GF-D8 (cell line): ENCODE results near the gene CSPG4.
"Not testable (repeated sequence)": the region's sequence is repeated elsewhere in the genome, so short reads cannot be mapped to it uniquely, and the experiment has no call there.

Experiments used
- DNase-seq: peaks from one replicate; lab custom pipeline; 2025; lab: John Stamatoyannopoulos, UW

CSPG4 gene

DNA sequence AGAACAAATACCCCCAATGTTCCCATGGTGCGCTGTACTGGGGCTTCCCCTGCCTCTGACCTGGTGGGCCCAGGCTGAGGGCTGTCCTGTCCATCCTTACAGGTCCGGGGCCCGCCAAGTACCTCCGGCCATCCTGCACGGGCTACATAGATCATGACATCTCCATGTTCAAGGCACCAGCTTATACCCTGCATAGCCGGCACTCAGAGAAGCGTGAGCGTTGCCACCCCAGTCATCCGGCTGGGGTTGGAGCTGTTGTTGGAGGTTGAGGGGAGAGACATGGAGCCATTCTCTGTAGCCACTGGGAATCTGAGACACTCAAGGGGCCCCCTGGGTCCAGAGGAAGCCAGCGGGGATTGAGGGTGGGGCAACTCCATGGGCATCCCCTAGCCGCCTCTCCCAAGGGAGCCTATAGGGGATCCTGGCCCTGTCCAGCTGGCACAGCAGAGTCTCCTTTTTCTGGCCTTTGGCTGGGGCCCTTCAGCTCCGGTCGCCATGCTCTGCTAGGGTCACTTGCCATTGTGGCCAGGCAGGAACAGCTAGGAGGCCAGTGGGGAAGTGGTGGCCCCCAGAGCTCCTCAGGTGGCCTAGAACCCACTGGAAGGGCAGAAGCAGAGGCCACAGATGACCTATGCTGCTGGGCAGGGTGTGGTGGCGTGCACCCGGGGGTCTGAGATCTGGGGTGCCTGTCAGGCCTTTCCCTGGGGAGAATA is 12.5 kb upstream of the CSPG4 start:
- DNase-seq, result no peak

DNA sequence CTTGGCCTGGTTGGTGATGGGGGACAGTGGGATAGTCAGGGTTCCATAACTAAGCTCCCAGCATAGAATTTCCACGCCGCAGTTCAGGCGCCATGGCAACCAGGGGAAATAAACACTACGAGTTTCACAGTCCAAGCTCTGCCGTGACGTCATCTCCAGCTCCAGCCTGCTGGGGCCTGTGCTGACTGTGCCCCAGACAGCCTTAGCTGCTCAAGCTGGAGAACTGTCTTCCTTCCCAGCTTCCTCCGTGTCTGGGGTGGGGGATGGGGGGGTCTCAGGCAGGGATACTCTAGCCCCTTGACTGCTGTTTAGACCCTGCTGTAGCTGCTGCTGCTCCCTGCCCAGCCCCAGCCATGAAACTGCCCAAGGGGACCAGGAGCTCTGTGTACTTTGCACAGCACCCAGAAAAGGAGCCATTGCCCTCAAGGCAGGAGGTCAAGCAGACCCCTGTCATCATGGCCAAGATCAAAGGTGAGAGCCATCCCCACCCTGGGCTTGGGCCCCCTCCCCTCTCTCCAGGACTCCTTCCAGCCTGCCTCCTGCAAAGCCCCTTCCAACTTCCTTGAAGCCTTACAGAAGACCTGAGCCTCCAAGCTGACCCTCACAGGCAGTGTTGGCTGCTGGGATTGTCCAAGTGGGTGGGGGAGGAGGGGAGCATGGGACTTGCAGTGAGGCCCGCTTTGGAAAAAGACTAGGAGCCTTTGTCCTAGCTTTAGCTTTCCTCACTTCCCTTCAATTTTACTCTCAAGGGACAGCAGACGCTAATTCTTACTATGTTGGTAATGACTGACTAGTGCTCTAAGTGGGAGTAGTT is 11.4 kb upstream of the CSPG4 start:
- no peak for DNase-seq

- DNase-seq, result no peak
These were observed 10.7 kb upstream of the CSPG4 start for GRCh38 chr15:75723171-75723846.

DNA sequence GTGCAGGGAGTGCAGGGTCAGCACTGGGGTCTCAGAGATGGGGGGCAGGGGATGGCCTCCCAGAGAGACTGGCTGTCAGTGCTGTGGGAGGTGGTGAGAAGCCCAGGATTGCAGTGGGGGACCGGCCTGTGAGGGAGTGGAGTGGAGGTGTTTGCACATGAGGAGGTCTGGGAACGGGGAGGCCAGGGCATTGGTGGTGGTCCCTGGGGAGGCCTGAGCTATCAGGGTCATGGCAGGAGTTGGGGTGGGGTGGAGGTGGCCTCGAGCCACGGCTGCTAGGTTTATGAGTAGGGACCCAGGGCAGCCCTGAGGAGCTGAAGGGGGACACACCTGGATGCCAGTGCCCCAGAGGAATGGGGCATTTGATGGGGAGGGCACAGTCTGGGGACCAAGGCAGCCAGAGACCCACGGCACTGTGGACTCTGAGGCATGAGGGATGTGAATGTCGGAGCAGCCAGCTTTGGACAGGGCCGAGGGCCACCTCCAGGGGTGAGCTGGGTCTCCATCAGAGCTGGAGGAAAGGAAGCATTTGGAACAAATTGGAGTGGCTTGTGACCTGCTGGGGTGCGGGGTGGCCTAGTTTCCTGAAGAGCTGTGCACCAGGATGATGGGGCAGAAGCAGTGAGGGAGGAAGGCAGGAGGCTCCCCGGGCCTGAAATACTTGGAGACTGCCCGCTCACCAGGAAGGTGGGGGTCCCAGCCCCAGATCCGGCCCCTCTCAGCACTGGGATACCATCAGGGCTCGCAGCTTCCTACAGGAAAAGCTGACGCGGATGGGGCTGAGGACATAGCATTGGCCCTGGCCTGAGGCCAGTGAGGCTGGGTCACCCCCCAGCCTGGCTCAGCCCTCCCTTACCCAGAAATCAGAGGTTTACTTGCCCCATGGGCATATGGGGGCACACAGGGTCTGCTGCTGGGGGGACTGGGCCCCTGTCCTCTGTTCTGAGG is 9.5 kb upstream of the CSPG4 start:
- DNase-seq, result no peak

GRCh38 chr15:75721480-75721922 is 8.9 kb upstream of the CSPG4 start:
- DNase-seq, result no peak

DNA sequence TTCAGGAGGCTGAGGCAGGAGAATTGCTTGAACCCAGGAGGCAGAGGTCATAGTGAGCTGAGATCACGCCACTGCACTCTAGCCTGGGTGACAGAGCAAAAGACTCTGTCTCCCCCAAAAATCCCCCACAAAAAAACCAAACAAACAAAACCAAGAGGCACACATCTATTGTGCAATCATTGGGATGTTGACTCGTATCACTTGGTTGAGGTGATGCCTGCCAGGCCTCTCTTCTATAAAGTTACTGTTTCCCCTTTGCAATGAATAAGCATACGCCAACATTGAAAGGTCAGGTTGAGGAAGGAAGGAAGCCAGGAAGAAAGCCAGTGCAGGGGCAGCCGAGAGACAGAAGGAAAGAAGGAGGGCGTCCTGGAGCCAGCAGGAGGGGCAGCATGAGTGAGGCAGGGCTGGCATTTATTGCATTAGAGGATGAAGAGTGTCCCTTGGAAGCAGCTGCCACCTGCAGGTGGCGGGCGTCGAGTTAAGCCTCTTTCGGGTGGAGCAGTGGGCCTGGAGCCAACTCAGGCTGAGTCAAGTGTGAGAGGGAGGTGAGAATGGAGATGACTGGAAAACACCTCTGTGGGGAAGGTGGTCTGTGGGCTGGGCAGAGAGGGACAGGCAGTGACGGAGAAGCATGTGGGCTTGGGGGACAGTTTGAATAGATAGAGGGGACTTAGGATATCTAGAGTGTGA is 8.3 kb upstream of the CSPG4 start:
- DNase-seq, result no peak

GRCh38 chr15:75720297-75720696 is 7.6 kb upstream of the CSPG4 start:
- no peak for DNase-seq

- no peak for DNase-seq
These were observed 5.7 kb upstream of the CSPG4 start for GRCh38 chr15:75718328-75718727.

DNA sequence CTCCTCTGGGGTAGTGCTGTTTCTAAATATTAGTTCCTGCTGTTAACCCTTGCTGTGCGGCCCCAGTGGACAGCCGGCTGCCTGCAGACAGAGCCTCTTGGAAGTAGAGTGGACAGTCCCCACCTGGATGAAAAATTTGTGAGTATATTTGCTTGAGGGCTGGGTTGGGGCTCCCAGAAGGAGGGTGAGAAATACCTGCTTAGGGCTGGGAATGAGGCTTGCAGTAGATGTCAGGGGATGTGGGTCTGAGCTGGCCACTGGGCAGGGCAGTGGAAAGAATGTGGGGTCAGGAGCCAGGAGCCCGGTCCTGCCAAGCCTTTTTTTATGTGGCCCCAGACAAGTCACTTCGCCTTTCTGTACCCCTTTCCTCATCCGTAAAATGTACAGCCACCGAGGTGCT is 4.4 kb upstream of the CSPG4 start:
- DNase-seq, result not testable (repeated sequence)

- not testable (repeated sequence) for DNase-seq
These were observed 3.8 kb upstream of the CSPG4 start for GRCh38 chr15:75716249-75716950.

- DNase-seq, result not testable (repeated sequence)
These were observed 2.7 kb upstream of the CSPG4 start for GRCh38 chr15:75715312-75715832.

GRCh38 chr15:75714195-75714594 is 1.5 kb upstream of the CSPG4 start:
- DNase-seq, result no peak

DNA sequence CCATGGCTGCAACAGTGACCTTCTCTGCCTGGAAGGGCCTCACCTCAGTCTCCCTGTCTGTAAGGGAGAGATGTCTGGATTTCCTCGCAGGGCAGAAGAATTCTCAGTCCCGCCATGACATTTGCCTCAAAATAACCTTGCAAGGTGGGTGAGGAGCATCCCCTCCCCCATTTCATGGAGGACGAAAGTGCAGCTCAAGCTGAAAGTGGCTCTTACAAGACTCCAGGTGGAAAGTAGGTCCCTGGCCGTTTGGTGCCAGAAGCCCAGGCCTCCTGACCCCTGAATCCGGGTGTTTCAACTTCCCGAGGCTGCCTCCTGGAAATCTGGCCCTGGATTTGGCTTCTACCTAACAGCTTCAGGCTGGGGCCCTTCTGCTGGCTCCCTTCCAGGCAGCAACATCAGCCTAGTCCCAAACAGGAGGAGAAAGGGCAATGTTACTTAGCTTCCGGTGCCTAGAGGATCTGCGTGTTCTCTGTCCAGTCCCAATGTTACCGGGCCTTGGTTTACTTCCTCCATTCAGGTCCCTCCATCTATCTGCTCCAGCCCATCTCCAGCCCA is 769 bp upstream of the CSPG4 start:
- DNase-seq, result no peak

GRCh38 chr15:75711495-75711894 is 1.2 kb downstream of the CSPG4 start:
- DNase-seq, result not testable (repeated sequence)

- not testable (repeated sequence) for DNase-seq
These were observed 1.8 kb downstream of the CSPG4 start for GRCh38 chr15:75710874-75711273.

DNA sequence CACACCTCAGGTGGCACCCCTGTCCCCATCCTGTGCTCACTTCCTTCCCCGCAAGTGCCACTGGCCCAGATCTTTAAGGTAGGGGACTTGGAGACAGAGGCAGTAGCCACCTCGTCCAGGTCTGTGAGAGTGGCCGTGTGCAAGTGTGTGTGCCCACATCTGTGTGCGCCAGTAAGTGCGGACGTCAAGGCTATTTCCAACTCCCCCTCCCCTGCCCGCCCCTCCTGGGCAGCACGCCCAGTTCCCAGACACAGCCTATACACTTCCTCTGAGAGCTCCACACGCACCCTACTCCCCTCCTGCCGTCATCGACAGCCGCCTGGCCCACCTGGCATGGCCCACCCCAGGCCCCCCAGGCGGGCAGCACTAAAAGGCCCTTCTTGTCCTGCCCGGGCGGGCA is 3.2 kb downstream of the CSPG4 start:
- not testable (repeated sequence) for DNase-seq

- DNase-seq, result no peak
These were observed 6.0 kb downstream of the CSPG4 start for GRCh38 chr15:75706682-75706954.

DNA sequence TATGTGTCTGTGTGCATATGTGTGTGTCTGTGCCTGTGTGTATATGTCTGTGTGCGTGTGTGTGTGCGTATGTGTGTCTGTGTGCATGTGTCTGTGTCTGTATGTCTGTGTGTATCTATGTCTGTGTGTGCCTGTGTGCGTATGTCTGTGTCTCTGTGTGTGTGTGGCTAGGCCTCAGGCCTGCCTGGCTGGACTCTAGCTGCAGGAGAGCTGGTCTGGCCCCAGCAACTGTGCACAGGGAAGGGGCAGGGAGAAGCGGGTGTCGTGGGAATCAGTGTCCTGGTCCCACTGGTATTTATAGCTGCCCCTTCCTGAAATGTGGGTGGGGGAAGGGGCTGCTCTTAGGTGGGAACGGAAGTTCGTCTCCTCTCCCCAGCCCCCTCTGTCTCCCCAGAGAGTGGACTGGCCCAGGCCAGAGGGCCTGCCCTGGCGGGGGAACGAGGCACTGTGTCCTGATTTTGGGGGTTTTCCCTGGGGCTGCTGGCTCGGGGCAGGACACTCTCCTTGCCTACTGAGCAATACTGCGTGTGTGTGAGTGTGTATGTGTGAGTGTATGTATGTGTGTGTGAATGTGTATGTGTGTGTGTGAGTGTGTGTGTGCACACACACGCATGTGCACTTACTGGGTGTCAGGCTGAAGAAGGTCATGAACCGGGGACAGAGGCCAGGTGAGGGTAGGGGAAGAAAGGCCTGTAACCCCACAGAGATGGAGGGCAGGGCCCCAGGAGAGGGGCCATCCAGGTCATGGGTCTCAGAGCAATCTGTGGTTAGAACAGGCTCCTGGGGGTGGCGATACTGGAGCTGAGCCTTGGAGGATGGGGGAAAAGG is 6.6 kb downstream of the CSPG4 start:
- DNase-seq, result no peak

- not testable (repeated sequence) for DNase-seq
These were observed 7.3 kb downstream of the CSPG4 start for GRCh38 chr15:75705375-75705774.
